Mucosa of descending colon (tissue), 3 donors: Measurements from ENCODE around the gene ZNF441. TPM values are rescaled to one million over a fixed set of nuclear protein-coding genes. Genes with fewer than 3 reads are reported as not detected.

Source experiments
- ATAC-seq: fragments of 200-7000 bp; cut with Tn5 transposase; one replicate; pipeline ENCODE4 v1.9.1; 2020; ENCODE audit warnings: mild to moderate bottlenecking, moderate library complexity
- DNase-seq, 3 donors: peaks; one replicate each; pipeline ENCODE4 v3.0.0-alpha.2; 2020
- H3K36me3 ChIP-seq: fragments of 200-600 bp; one replicate; pipeline ENCODE4 v1.8.0; 2021; ENCODE audit warnings: low read depth, mild to moderate bottlenecking
- H3K4me1 ChIP-seq: fragments of 200-600 bp; one replicate; pipeline ENCODE4 v1.8.0; 2021; ENCODE audit warnings: low read depth, mild to moderate bottlenecking
- H3K4me3 ChIP-seq: fragments of 200-600 bp; one replicate; pipeline ENCODE4 v1.8.0; 2021; ENCODE audit warnings: mild to moderate bottlenecking
- H3K9me3 ChIP-seq: fragments of 200-600 bp; one replicate; pipeline ENCODE4 v1.8.0; 2021; ENCODE audit warnings: mild to moderate bottlenecking
- CTCF ChIP-seq: fragments of 200-600 bp; IDR thresholded peaks from one replicate; pipeline ENCODE4 v1.8.0; 2022; ENCODE audit warnings: antibody characterized with exemption, mild to moderate bottlenecking
- intact Hi-C, 2 donors: fragments of 100-400 bp; cut with DNase I in 1 of 2; cut with micrococcal nuclease in 1 of 2; formaldehyde crosslinking; loops; one replicate each; pipeline versions ENCODE4 v1.11.0 to v1.11.1; 2022; cut with DNase I, micrococcal nuclease
- total RNA-seq, 3 donors: library from RNA; stranded (reverse); fragmentation: NEBNext Ultra II Directional in 2 of 3; extraction: Animal tissue kit (Norgen Biotek cat#: 25700) in 2 of 3; gene quantifications; one replicate each; pipeline versions ENCODE4 v1.2.1 to v1.2.4, GENCODE V29; 2021 to 2023
- donor health status: DM: no; HTN: no; CAD: no; lungs with moderate emphysema.
- donor health status: DM: no; HTN: no; CAD: no.
- donor health status: DM: no; HTN: yes; CAD: no.

The ZNF441 gene
- total RNA-seq, 3 donors from 2014 or later = 4.8 to 8.5 (median 4.8) TPM

GRCh38 chr19:11781295-11782057 lies 14.7 kb downstream of the ZNF441 start:
- Histone ChIP-seq H3K4me3 (no peak overlapping the region), H3K9me3 (peaks cover 85% of the 10 kb centered on the region), H3K36me3 (peaks cover 21% of the 10 kb centered on the region), H3K4me1 (no peaks in the 10 kb centered on the region)
- TF ChIP-seq CTCF = no peak
- no peak for ATAC-seq
- intact Hi-C loops = no loop called here
- no peak for DNase-seq

- TF ChIP-seq CTCF = no peak
- Histone ChIP-seq H3K36me3 (peaks cover 13% of the 10 kb centered on the region), H3K9me3 (peaks cover 89% of the 10 kb centered on the region), H3K4me3 (no peak overlapping the region), H3K4me1 (no peaks in the 10 kb centered on the region)
- DNase-seq (no peak), ATAC-seq (no peak)
- intact Hi-C loops = no loop called here
These were observed 17.0 kb downstream of the ZNF441 start for GRCh38 chr19:11783767-11784166.

GRCh38 chr19:11784356-11784755 lies 17.6 kb downstream of the ZNF441 start:
- DNase-seq (no peak), ATAC-seq (no peak)
- H3K36me3 ChIP-seq = peaks cover 10% of the 10 kb centered on the region
- no peaks in the 10 kb centered on the region for H3K4me1 ChIP-seq
- H3K4me3 ChIP-seq = no peak overlapping the region
- intact Hi-C loops = no loop called here
- H3K9me3 ChIP-seq = peaks cover 83% of the 10 kb centered on the region
- no peak for TF ChIP-seq CTCF

GRCh38 chr19:11787536-11787935 lies 20.7 kb downstream of the ZNF441 start:
- ATAC-seq (no peak), DNase-seq (no peak)
- TF ChIP-seq CTCF = no peak
- Histone ChIP-seq H3K36me3 (no peaks in the 10 kb centered on the region), H3K4me3 (no peak overlapping the region), H3K9me3 (peaks cover 61% of the 10 kb centered on the region), H3K4me1 (no peaks in the 10 kb centered on the region)
- intact Hi-C loops = no loop called here

GRCh38 chr19:11792942-11793341 lies 26.1 kb downstream of the ZNF441 start:
- H3K36me3 ChIP-seq = no peaks in the 10 kb centered on the region
- TF ChIP-seq CTCF = no peak
- H3K4me3 ChIP-seq = no peak overlapping the region
- intact Hi-C loops = no loop called here
- H3K4me1 ChIP-seq = peaks cover 8% of the 10 kb centered on the region
- ATAC-seq (no peak), DNase-seq (no peak)
- H3K9me3 ChIP-seq = peaks cover 18% of the 10 kb centered on the region

- Histone ChIP-seq H3K4me3 (no peak overlapping the region), H3K36me3 (no peaks in the 10 kb centered on the region), H3K9me3 (no peaks in the 10 kb centered on the region), H3K4me1 (peaks cover 11% of the 10 kb centered on the region)
- intact Hi-C loops = no loop called here
- ATAC-seq = peak; percentile 95
- peak; percentile 58 for TF ChIP-seq CTCF
- peak; percentile 88 to 97 (median 90) for DNase-seq
These were observed 30.7 kb downstream of the ZNF441 start for GRCh38 chr19:11797491-11797890.
